Esophagus muscularis mucosa (tissue), 4 donors: ENCODE measurements around the gene NTF3. TPM values are rescaled to one million over a fixed set of nuclear protein-coding genes. Genes with fewer than 3 reads are reported as not detected.

Experiments used
- DNase-seq: peaks from one replicate; pipeline ENCODE4 v3.0.0-alpha.2; 2017; ENCODE audit errors: extremely low spot score
- H3K27ac ChIP-seq, 4 donors: fragments of 200-600 bp; sonication (generic); replicated peaks in 1 of 4; 1 replicate in 3 of 4; 2 replicates in 1 of 4; pipeline ENCODE4 v1.5.1; 2016 to 2019; ENCODE audit warnings: mild to moderate bottlenecking in 1 of 4
- H3K27me3 ChIP-seq, 4 donors: fragments of 200-600 bp; sonication (generic); one replicate each; pipeline versions ENCODE4 v1.5.1 to v1.6.0; 2016 to 2019
- H3K36me3 ChIP-seq, 4 donors: fragments of 200-600 bp; sonication (generic); one replicate each; pipeline ENCODE4 v1.5.1; 2016 to 2019
- H3K4me1 ChIP-seq, 4 donors: fragments of 200-600 bp; sonication (generic); one replicate each; pipeline ENCODE4 v1.5.1; 2016 to 2019
- H3K4me3 ChIP-seq, 4 donors: fragments of 200-600 bp; sonication (generic); 1 replicate in 2 of 4; 2 replicates in 2 of 4; pipeline ENCODE4 v1.5.1; 2016 to 2019; ENCODE audit warnings: mild to moderate bottlenecking in 4 of 4, moderate library complexity in 1 of 4
- H3K9me3 ChIP-seq, 4 donors: fragments of 200-600 bp; sonication (generic); 1 replicate in 3 of 4; 2 replicates in 1 of 4; pipeline ENCODE4 v1.5.1; 2016 to 2019
- CTCF ChIP-seq, 3 experiments: fragments of 200-600 bp in 2 of 3; fragments of 450-650 bp in 1 of 3; sonication (generic) in 2 of 3; IDR thresholded peaks; one replicate each; pipeline ENCODE4 v1.5.1; 2017 to 2019; ENCODE audit warnings: antibody characterized with exemption in 3 of 3, mild to moderate bottlenecking in 2 of 3, moderate library complexity in 1 of 3
- EP300 ChIP-seq: sonication (generic); formaldehyde crosslinking; IDR thresholded peaks from one replicate; pipeline ENCODE4 v1.6.1; 2017; ENCODE audit warnings: antibody characterized with exemption
- POLR2A ChIP-seq: fragments of 450-650 bp; IDR thresholded peaks from one replicate; pipeline ENCODE4 v1.6.1; 2017; ENCODE audit warnings: antibody characterized with exemption, moderate library complexity, mild to moderate bottlenecking, low read depth
- POLR2AphosphoS5 ChIP-seq, 2 donors: sonication (generic); formaldehyde crosslinking; IDR thresholded peaks; one replicate each; pipeline ENCODE4 v1.6.1; 2017; ENCODE audit warnings: antibody characterized with exemption in 2 of 2
- WGBS: methylation state at CpG from one replicate; pipeline ENCODE4 v1.1.5; 2018; 5-methylcytosine and 5-hydroxymethylcytosine counted together
- intact Hi-C: fragments of 100-400 bp; cut with DNase I; formaldehyde crosslinking; loops from one replicate; pipeline ENCODE4 v1.15.1; 2023
- total RNA-seq, 4 donors: library from RNA; depleted of rRNA; stranded (reverse); fragments of >200 nt; gene quantifications; one replicate each; pipeline versions ENCODE4 v1.1.0 to v1.2.1, GENCODE V29; 2016

Gene NTF3
- total RNA-seq, 4 donors from 2014 or later, result 0.71 to 1.2 (median 1.0) TPM; not detected in 1

- 82% methylated on average over 6 of the region's 6 CpGs for WGBS
- intact Hi-C loops, result no loop called here
- DNase-seq, result no peak
Measured at GRCh38 chr12:5487948-5488625, 56.2 kb downstream of the NTF3 start.

GRCh38 chr12:5488626-5488955 is 56.7 kb downstream of the NTF3 start:
- DNase-seq, result no peak
- Histone ChIP-seq H3K9me3 (no peaks in the 10 kb centered on the region), H3K36me3 (no peaks in the 10 kb centered on the region), H3K27ac (no peak overlapping the region), H3K27me3 (no peaks in the 10 kb centered on the region), H3K4me3 (no peak overlapping the region), H3K4me1 (peaks cover 0 to 6% (median 0%) of the 10 kb centered on the region in 4 donors)
- intact Hi-C loops, result no loop called here
- WGBS, result 79% methylated on average over 2 of the region's 2 CpGs
- TF ChIP-seq EP300, result no peak
- no peak for TF ChIP-seq POLR2AphosphoS5 (IDR thresholded peaks at IDR 0.05)
- TF ChIP-seq CTCF (IDR thresholded peaks at IDR 0.05), result no peak
- TF ChIP-seq POLR2A, result no peak

More at GRCh38 chr12:5487948-5488625, 56.2 kb downstream of the NTF3 start:
- peaks cover 0 to 6% (median 0%) of the 10 kb centered on the region in 4 donors for H3K4me1 ChIP-seq
- H3K36me3 ChIP-seq, result no peaks in the 10 kb centered on the region
- H3K27me3 ChIP-seq, result no peaks in the 10 kb centered on the region
- no peak for TF ChIP-seq EP300
- TF ChIP-seq CTCF (IDR thresholded peaks at IDR 0.05), result no peak
- TF ChIP-seq POLR2AphosphoS5 (IDR thresholded peaks at IDR 0.05), result no peak
- TF ChIP-seq POLR2A, result no peak
- no peak overlapping the region for H3K27ac ChIP-seq
- H3K9me3 ChIP-seq, result no peaks in the 10 kb centered on the region
- no peak overlapping the region for H3K4me3 ChIP-seq

DNA sequence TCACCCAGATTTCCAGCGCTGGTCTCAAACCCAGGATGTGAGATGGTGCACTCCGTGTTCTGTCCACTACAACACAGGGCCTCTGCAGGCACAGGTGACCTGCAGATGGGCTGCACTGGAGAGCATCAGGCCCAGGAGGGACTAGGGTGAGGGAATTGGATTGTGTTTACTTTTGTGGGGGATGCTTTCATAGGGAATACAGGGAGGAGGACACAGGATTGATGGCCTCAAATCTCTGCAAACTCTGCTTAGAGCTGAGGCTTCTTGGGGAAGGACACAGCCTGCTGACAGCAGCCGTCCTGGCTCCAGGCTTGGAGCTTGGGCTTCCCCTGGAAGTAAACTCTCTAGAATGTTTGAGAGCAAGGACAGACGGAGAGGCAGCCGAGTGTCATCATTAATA is 57.1 kb downstream of the NTF3 start:
- H3K4me3 ChIP-seq, result no peak overlapping the region
- no peaks in the 10 kb centered on the region for H3K36me3 ChIP-seq
- intact Hi-C loops, result no loop called here
- WGBS, result 80% methylated on average over 5 of the region's 5 CpGs
- no peaks in the 10 kb centered on the region for H3K9me3 ChIP-seq
- peaks cover 0 to 6% (median 0%) of the 10 kb centered on the region in 4 donors for H3K4me1 ChIP-seq
- H3K27ac ChIP-seq, result no peak overlapping the region
- no peaks in the 10 kb centered on the region for H3K27me3 ChIP-seq
- TF ChIP-seq CTCF (IDR thresholded peaks at IDR 0.05) (no peak), POLR2AphosphoS5 (IDR thresholded peaks at IDR 0.05) (no peak), POLR2A (no peak), EP300 (no peak)
- DNase-seq, result no peak

DNA sequence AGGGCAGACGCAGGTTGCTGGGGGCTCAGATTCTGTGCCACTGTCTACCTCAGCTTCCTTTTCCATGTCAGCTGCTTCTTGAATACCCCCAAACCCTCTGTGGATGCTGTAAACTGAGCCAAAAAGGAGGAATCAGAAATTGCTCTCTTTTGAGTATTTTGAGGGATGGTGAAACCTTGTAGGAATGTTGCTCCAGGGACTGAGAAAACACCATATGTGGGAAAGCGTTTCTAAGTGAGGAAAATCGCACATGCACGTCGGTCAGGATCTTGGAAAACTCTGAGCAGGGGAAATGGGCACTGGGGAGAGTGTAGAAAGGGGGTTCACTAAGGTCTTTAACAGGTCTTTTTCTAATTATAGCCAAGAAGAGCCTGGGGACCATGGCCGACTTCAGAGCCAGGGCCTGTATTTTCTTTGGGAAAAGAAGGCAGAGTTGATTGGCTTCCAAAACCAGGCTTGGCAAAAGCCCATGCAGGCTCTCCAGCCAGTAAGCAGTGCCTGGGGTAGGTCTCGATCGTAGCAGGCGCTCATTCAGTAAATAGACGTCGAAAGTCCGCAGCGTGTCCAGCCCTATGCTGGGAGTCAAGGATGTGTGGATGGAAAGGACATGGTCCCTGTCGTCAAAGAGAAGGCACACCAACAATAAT is 58.0 kb downstream of the NTF3 start:
- H3K27ac ChIP-seq, result no peak overlapping the region
- TF ChIP-seq EP300, result no peak
- no peak for TF ChIP-seq CTCF (IDR thresholded peaks at IDR 0.05)
- no peak for TF ChIP-seq POLR2AphosphoS5 (IDR thresholded peaks at IDR 0.05)
- no peak for TF ChIP-seq POLR2A
- DNase-seq, result no peak
- 81% methylated on average over 14 of the region's 14 CpGs for WGBS
- no peak overlapping the region for H3K4me3 ChIP-seq
- H3K27me3 ChIP-seq, result no peaks in the 10 kb centered on the region
- H3K36me3 ChIP-seq, result no peaks in the 10 kb centered on the region
- no peaks in the 10 kb centered on the region for H3K9me3 ChIP-seq
- intact Hi-C loops, result no loop called here
- peaks cover 0 to 6% (median 0%) of the 10 kb centered on the region in 4 donors for H3K4me1 ChIP-seq
